Heart left ventricle (tissue), 13 donors: Measurements from ENCODE around the gene LGR6.

Experiments
- POLR2A ChIP-seq, 2 donors: fragments of 450-650 bp; IDR thresholded peaks; one replicate each; pipeline ENCODE4 v1.6.1; 2017; ENCODE audit warnings: antibody characterized with exemption in 2 of 2, mild to moderate bottlenecking in 2 of 2, moderate library complexity in 2 of 2
- TF ChIP-seq, protein P1 (sequence below), 12 donors: fragments of 200-600 bp; sonication (generic) in 4 of 12; IDR thresholded peaks; one replicate each; pipeline versions ENCODE4 v1.5.0 to v1.8.0; 2018 to 2022; ENCODE audit warnings: antibody characterized with exemption in 12 of 12, mild to moderate bottlenecking in 5 of 12
- donor health status: ischemic (EF 13 %, LVEDD 7.1; RV severe dilation, severe dysfunction).
- donor health status: DM: no; HTN: yes; CAD: no.
- donor health status: DM: no; HTN: no; CAD: no.
- donor health status: ischemic (EF 25% LVEDD 6.9; RV normal size, moderate dysfunction).
- donor health status: ischemic (EF 25% LVEDD 5.7; RV mildly dilated, moderate dysfunction).
- donor health status: ischemic (EF 35%, LVEDD 5.7; RV mildly dilated, moderate dysfunction).
- donor health status: nonischemic (EF 11% LVEDD 7.7; RV severe dilation, severe dysfunction).
- donor health status: DM: yes; HTN: yes; CAD: no.
- donor health status: PGD.
- donor health status: ischemic (EF 29% LVEDD 5.4; RV normal size, mild dysfunction).
- donor health status: nonischemic (EF 23%, LVEDD 6.1; RV moderate dilation, normal function).

GRCh38 chr1:202194328-202194648 lies 689 bp downstream of the LGR6 start:
- TF ChIP-seq, protein P1, sequence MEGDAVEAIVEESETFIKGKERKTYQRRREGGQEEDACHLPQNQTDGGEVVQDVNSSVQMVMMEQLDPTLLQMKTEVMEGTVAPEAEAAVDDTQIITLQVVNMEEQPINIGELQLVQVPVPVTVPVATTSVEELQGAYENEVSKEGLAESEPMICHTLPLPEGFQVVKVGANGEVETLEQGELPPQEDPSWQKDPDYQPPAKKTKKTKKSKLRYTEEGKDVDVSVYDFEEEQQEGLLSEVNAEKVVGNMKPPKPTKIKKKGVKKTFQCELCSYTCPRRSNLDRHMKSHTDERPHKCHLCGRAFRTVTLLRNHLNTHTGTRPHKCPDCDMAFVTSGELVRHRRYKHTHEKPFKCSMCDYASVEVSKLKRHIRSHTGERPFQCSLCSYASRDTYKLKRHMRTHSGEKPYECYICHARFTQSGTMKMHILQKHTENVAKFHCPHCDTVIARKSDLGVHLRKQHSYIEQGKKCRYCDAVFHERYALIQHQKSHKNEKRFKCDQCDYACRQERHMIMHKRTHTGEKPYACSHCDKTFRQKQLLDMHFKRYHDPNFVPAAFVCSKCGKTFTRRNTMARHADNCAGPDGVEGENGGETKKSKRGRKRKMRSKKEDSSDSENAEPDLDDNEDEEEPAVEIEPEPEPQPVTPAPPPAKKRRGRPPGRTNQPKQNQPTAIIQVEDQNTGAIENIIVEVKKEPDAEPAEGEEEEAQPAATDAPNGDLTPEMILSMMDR (IDR thresholded peaks at IDR 0.05) = no peak
- TF ChIP-seq POLR2A (IDR thresholded peaks at IDR 0.05) = no peak
